H9 (cell line): ENCODE data around the gene BTN2A1. TPM values are rescaled to one million over a fixed set of nuclear protein-coding genes. Genes with fewer than 3 reads are reported as not detected.

ENCODE experiments used
- DNase-seq: peaks from one replicate; pipeline ENCODE4 v3.0.0-alpha.2; 2017
- H2AFZ ChIP-seq: one replicate; pipeline ENCODE4 v1.6.1; 2013; ENCODE audit warnings: mild to moderate bottlenecking, low read length, control low read depth, moderate library complexity
- H2AK5ac ChIP-seq: 2 replicates; pipeline ENCODE4 v1.6.1; 2013; ENCODE audit warnings: low read length, control low read depth, mixed read lengths; ENCODE audit not compliant: insufficient read length
- H2BK120ac ChIP-seq: one replicate; pipeline ENCODE4 v1.6.1; 2013; ENCODE audit warnings: low read depth, mild to moderate bottlenecking, low read length, control low read depth, inconsistent platforms; ENCODE audit not compliant: poor library complexity, severe bottlenecking
- H2BK12ac ChIP-seq: 2 replicates; pipeline ENCODE4 v1.6.1; 2013; ENCODE audit warnings: low read length, control low read depth, mixed read lengths, low read depth; ENCODE audit not compliant: insufficient read length
- H2BK15ac ChIP-seq: 2 replicates; pipeline ENCODE4 v1.6.1; 2013; ENCODE audit warnings: low read depth, low read length, control low read depth
- H2BK20ac ChIP-seq: one replicate; pipeline ENCODE4 v1.6.1; 2013; ENCODE audit warnings: low read depth, mild to moderate bottlenecking, low read length, control low read depth, inconsistent platforms; ENCODE audit not compliant: poor library complexity, severe bottlenecking
- H2BK5ac ChIP-seq: 2 replicates; pipeline ENCODE4 v1.6.1; 2013; ENCODE audit warnings: low read length, control low read depth, mixed read lengths; ENCODE audit not compliant: insufficient read length
- H3K14ac ChIP-seq: 2 replicates; pipeline ENCODE4 v1.6.1; 2013; ENCODE audit warnings: low read length, control low read depth; ENCODE audit not compliant: insufficient read depth
- H3K18ac ChIP-seq: 2 replicates; pipeline ENCODE4 v1.6.1; 2013; ENCODE audit warnings: low read depth, mild to moderate bottlenecking, mixed read lengths, low read length, control low read depth; ENCODE audit not compliant: insufficient read length
- H3K23ac ChIP-seq: 2 replicates; pipeline ENCODE4 v1.6.1; 2013; ENCODE audit warnings: low read length, control low read depth, mixed read lengths, low read depth; ENCODE audit not compliant: insufficient read length
- H3K23me2 ChIP-seq: 2 replicates; pipeline ENCODE4 v1.6.1; 2013; ENCODE audit warnings: low read depth, mild to moderate bottlenecking, mixed read lengths, low read length, control low read depth; ENCODE audit not compliant: insufficient read length, poor library complexity, severe bottlenecking
- H3K27ac ChIP-seq: 2 replicates; pipeline ENCODE4 v1.5.1; 2013; ENCODE audit warnings: low read length, control low read depth, mixed read lengths, low read depth; ENCODE audit not compliant: insufficient read length
- H3K27me3 ChIP-seq: 2 replicates; pipeline ENCODE4 v1.6.1; 2013; ENCODE audit warnings: low read length, control low read depth, inconsistent platforms; ENCODE audit not compliant: insufficient read depth
- H3K4ac ChIP-seq: 2 replicates; pipeline ENCODE4 v1.6.1; 2013; ENCODE audit warnings: low read depth, mild to moderate bottlenecking, control low read depth, inconsistent platforms, low read length, moderate library complexity
- H3K4me1 ChIP-seq: 2 replicates; pipeline ENCODE4 v1.6.1; 2013; ENCODE audit warnings: low read length, control low read depth, inconsistent platforms; ENCODE audit not compliant: insufficient read depth
- H3K4me2 ChIP-seq: 2 replicates; pipeline ENCODE4 v1.6.1; 2013; ENCODE audit warnings: low read length, control low read depth, mixed read lengths; ENCODE audit not compliant: insufficient read length, insufficient read depth
- H3K56ac ChIP-seq: 2 replicates; pipeline ENCODE4 v1.6.1; 2013; ENCODE audit warnings: low read depth, mild to moderate bottlenecking, mixed read lengths, low read length, control low read depth; ENCODE audit not compliant: insufficient read length
- H3K79me1 ChIP-seq: 2 replicates; pipeline ENCODE4 v1.6.1; 2013; ENCODE audit warnings: low read depth, mild to moderate bottlenecking, moderate library complexity, low read length, control low read depth, inconsistent platforms; ENCODE audit not compliant: insufficient read depth, poor library complexity, severe bottlenecking
- H3K79me2 ChIP-seq: 2 replicates; pipeline ENCODE4 v1.6.1; 2013; ENCODE audit warnings: low read length, control low read depth, inconsistent platforms; ENCODE audit not compliant: insufficient read depth
- H3K9ac ChIP-seq: 2 replicates; pipeline ENCODE4 v1.6.1; 2013; ENCODE audit warnings: low read length, control low read depth, mixed read lengths; ENCODE audit not compliant: insufficient read length; ENCODE audit errors: extremely low read depth
- H3K9me3 ChIP-seq: one replicate; pipeline ENCODE4 v1.6.1; 2013; ENCODE audit warnings: low read depth, low read length, inconsistent platforms; ENCODE audit not compliant: control insufficient read depth
- H3T11ph ChIP-seq: one replicate; pipeline ENCODE4 v1.6.1; 2013; ENCODE audit warnings: mild to moderate bottlenecking, low read length, control low read depth, inconsistent platforms
- H4K20me1 ChIP-seq: one replicate; pipeline ENCODE4 v1.6.1; 2013; ENCODE audit not compliant: control insufficient read depth, insufficient read length, insufficient read depth
- H4K5ac ChIP-seq: 2 replicates; pipeline ENCODE4 v1.6.1; 2013; ENCODE audit warnings: low read depth, mild to moderate bottlenecking, mixed read lengths, low read length, control low read depth; ENCODE audit not compliant: insufficient read length
- H4K8ac ChIP-seq: replicated peaks from 2 replicates; pipeline ENCODE4 v1.6.1; 2013; ENCODE audit warnings: low read length, control low read depth, mixed read lengths, low read depth; ENCODE audit not compliant: insufficient read length
- H4K91ac ChIP-seq: 2 replicates; pipeline ENCODE4 v1.6.1; 2013; ENCODE audit warnings: low read depth, mild to moderate bottlenecking, moderate library complexity, mixed read lengths, low read length, control low read depth; ENCODE audit not compliant: insufficient read length
- H3K27ac Mint-ChIP-seq, 3 experiments: 2 replicates in 2 of 3; 3 replicates in 1 of 3; pipeline ENCODE4 v1.8.0; 2020 to 2021; ENCODE audit warnings: mixed read lengths in 3 of 3, mild to moderate bottlenecking in 1 of 3, moderate library complexity in 1 of 3
- H3K27me3 Mint-ChIP-seq: 2 replicates; pipeline ENCODE4 v1.8.0; 2021; ENCODE audit warnings: low read depth, mild to moderate bottlenecking, moderate library complexity, mixed read lengths
- H3K36me3 Mint-ChIP-seq, 3 experiments: 2 replicates in 2 of 3; 3 replicates in 1 of 3; pipeline ENCODE4 v1.8.0; 2020 to 2021; ENCODE audit warnings: low read depth in 3 of 3, mixed read lengths in 3 of 3; ENCODE audit not compliant: insufficient read depth in 1 of 3
- H3K4me1 Mint-ChIP-seq, 2 experiments: 2 replicates each; pipeline ENCODE4 v1.8.0; 2020; ENCODE audit warnings: mixed read lengths in 2 of 2
- H3K4me3 Mint-ChIP-seq, 2 experiments: 2 replicates in 1 of 2; 3 replicates in 1 of 2; pipeline ENCODE4 v1.8.0; 2020 to 2021; ENCODE audit warnings: mild to moderate bottlenecking in 2 of 2, mixed read lengths in 2 of 2, moderate library complexity in 1 of 2
- H3K9me3 Mint-ChIP-seq, 2 experiments: 2 replicates in 1 of 2; 3 replicates in 1 of 2; pipeline ENCODE4 v1.8.0; 2020; ENCODE audit warnings: mild to moderate bottlenecking in 2 of 2, mixed read lengths in 2 of 2, moderate library complexity in 1 of 2
- CTCF ChIP-seq: fragments of 200-600 bp; sonication (generic); conservative IDR thresholded peaks from 3 replicates; pipeline ENCODE4 v1.8.0; 2021; ENCODE audit warnings: antibody characterized with exemption, mild to moderate bottlenecking
- WGBS: extraction: QIAGEN DNeasy Blood & Tissue Kit; methylation state at CpG from one replicate; pipeline ENCODE4 v1.1.7; 2013; ENCODE audit warnings: missing lambda C conversion rate, low lambda C conversion rate, mixed read lengths; ENCODE audit not compliant: insufficient read length; ENCODE audit errors: extremely low coverage; 5-methylcytosine and 5-hydroxymethylcytosine counted together
- total RNA-seq: library from RNA; stranded (reverse); gene quantifications from 2 replicates; pipeline ENCODE4 v1.2.1, GENCODE V29; 2021

The BTN2A1 gene
- total RNA-seq, 1 experiment from 2014 or later = 18.4 TPM

- H2BK12ac ChIP-seq = no peak overlapping the region
- H3K79me1 ChIP-seq = no peaks in the 10 kb centered on the region
- no peak overlapping the region for H2AK5ac ChIP-seq
- H4K5ac ChIP-seq = no peak overlapping the region
- Mint-ChIP-seq H3K27ac (no peak overlapping the region; a peak in 1 of 7 replicates), H3K9me3 (peaks cover 5 to 17% of the 10 kb centered on the region in 2 experiments; a peak in 4 of 5 replicates), H3K36me3 (no peaks in the 10 kb centered on the region; a peak in 1 of 7 replicates), H3K27me3 (no peaks in the 10 kb centered on the region), H3K4me1 (no peaks in the 10 kb centered on the region), H3K4me3 (no peak overlapping the region)
- no peaks in the 10 kb centered on the region for H4K20me1 ChIP-seq
- H3K27me3 ChIP-seq = no peaks in the 10 kb centered on the region
- no peak overlapping the region for H3K4ac ChIP-seq
- no peak overlapping the region for H4K91ac ChIP-seq
- H3T11ph ChIP-seq = no peak overlapping the region
- no peak overlapping the region for H3K9ac ChIP-seq
- TF ChIP-seq CTCF = no peak
- WGBS = no CpG with 5 or more reads among the region's 3 CpGs
- no peaks in the 10 kb centered on the region for H3K79me2 ChIP-seq
- H3K56ac ChIP-seq = no peak overlapping the region
- no peak overlapping the region for H3K4me2 ChIP-seq
- H3K23ac ChIP-seq = no peak overlapping the region
- no peak for DNase-seq
- H3K4me1 ChIP-seq = no peaks in the 10 kb centered on the region
- H4K8ac ChIP-seq = no peak overlapping the region
- H2BK5ac ChIP-seq = no peak overlapping the region
- no peak overlapping the region for H3K18ac ChIP-seq
- H3K9me3 ChIP-seq = no peaks in the 10 kb centered on the region
- no peak overlapping the region for H2BK15ac ChIP-seq
- H3K14ac ChIP-seq = no peak overlapping the region
- H3K27ac ChIP-seq = no peak overlapping the region
- H3K23me2 ChIP-seq = no peaks in the 10 kb centered on the region
- H2BK20ac ChIP-seq = no peak overlapping the region
- no peak overlapping the region for H2BK120ac ChIP-seq
- no peak overlapping the region for H2AFZ ChIP-seq
Observed at GRCh38 chr6:26483727-26484126, 26.0 kb downstream of the BTN2A1 start.
